ENCODE data around the gene AKR1A1.

The AKR1A1 gene

GRCh38 chr1:45569571-45569961 is 18.9 kb downstream of the AKR1A1 start:
- no peaks in the 10 kb centered on the region for H3K79me2 ChIP-seq (ENCODE audit: insufficient read depth, low read length)
- H3K4me3 ChIP-seq (ENCODE audit: insufficient read depth, low read length, poor library complexity, severe bottlenecking), result no peak overlapping the region
- TF ChIP-seq EZH2phosphoT487 (conservative IDR thresholded peaks at IDR 0.05; ENCODE audit: low read length), result no peak
- TF ChIP-seq, protein P1, sequence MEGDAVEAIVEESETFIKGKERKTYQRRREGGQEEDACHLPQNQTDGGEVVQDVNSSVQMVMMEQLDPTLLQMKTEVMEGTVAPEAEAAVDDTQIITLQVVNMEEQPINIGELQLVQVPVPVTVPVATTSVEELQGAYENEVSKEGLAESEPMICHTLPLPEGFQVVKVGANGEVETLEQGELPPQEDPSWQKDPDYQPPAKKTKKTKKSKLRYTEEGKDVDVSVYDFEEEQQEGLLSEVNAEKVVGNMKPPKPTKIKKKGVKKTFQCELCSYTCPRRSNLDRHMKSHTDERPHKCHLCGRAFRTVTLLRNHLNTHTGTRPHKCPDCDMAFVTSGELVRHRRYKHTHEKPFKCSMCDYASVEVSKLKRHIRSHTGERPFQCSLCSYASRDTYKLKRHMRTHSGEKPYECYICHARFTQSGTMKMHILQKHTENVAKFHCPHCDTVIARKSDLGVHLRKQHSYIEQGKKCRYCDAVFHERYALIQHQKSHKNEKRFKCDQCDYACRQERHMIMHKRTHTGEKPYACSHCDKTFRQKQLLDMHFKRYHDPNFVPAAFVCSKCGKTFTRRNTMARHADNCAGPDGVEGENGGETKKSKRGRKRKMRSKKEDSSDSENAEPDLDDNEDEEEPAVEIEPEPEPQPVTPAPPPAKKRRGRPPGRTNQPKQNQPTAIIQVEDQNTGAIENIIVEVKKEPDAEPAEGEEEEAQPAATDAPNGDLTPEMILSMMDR (IDR thresholded peaks at IDR 0.05; ENCODE audit: insufficient read depth, low read length, poor library complexity, severe bottlenecking), result no peak
- no peaks in the 10 kb centered on the region for H3K9me2 ChIP-seq (replicated peaks; ENCODE audit: insufficient read depth, low read length)
- no peak overlapping the region for H3K4me2 ChIP-seq (ENCODE audit: low read depth, low read length, poor library complexity, severe bottlenecking)
- no peaks in the 10 kb centered on the region for H3K27me3 ChIP-seq (ENCODE audit: low read length)
- no peaks in the 10 kb centered on the region for H4K20me1 ChIP-seq (ENCODE audit: low read depth, low read length)
- no peaks in the 10 kb centered on the region for H3K9me3 ChIP-seq (ENCODE audit: insufficient read depth, low read length)
- H3F3A ChIP-seq (ENCODE audit: insufficient read depth), result peaks cover 4% of the 10 kb centered on the region; the same call in 1 of the 2 replicates
- H3K36me3 ChIP-seq (ENCODE audit: low read length), result peaks cover 6% of the 10 kb centered on the region; the same call in 1 of the 2 replicates
- H2AFZ ChIP-seq (ENCODE audit: low read depth, low read length, severe bottlenecking), result no peak overlapping the region
- no peak overlapping the region for H3K9ac ChIP-seq (ENCODE audit: low read length)
- no peak overlapping the region for H3K27ac ChIP-seq (ENCODE audit: low read depth, low read length)

DNA sequence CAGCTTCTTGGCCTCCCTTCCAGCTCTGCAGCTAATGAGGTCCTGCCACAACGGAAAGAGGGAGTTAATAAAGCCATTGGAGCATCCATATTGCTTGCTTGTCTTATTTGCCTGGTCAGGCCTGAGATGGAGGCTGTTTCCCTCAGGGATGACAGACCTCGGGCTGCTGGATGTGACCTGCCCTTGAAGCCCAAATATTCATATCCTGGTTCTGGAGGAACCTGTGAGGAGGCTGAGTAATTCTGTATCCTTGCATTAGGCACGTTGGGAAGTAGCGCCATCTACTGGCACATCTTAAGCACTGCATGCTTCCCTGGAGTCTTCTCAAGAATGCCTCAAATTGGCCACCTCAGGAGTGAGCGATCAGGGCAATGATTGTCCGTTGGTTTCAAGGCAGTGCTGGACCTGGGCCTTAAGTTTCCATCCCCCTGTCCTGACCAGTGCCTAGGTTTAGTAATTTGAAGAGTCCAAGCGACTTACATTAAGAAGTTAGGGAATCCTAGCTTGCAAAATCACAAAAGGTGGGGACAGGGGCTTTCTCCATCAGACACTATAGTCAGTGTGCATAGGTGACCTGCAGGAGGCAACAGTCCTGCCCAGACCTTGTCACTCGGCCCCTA is 19.4 kb downstream of the AKR1A1 start:
- Histone ChIP-seq H3K4me2 (ENCODE audit: low read depth, low read length, poor library complexity, severe bottlenecking) (no peak overlapping the region), H3K9me3 (ENCODE audit: insufficient read depth, low read length) (no peaks in the 10 kb centered on the region), H3K79me2 (ENCODE audit: insufficient read depth, low read length) (no peaks in the 10 kb centered on the region), H3K9me2 (replicated peaks; ENCODE audit: insufficient read depth, low read length) (no peaks in the 10 kb centered on the region), H3K27me3 (ENCODE audit: low read length) (no peaks in the 10 kb centered on the region), H3K4me3 (ENCODE audit: insufficient read depth, low read length, poor library complexity, severe bottlenecking) (no peak overlapping the region), H4K20me1 (ENCODE audit: low read depth, low read length) (no peaks in the 10 kb centered on the region), H3K36me3 (ENCODE audit: low read length) (peaks cover 6% of the 10 kb centered on the region; the same call in 1 of the 2 replicates), H3K9ac (ENCODE audit: low read length) (no peak overlapping the region), H3K27ac (ENCODE audit: low read depth, low read length) (no peak overlapping the region), H2AFZ (ENCODE audit: low read depth, low read length, severe bottlenecking) (no peak overlapping the region), H3F3A (ENCODE audit: insufficient read depth) (peaks cover 4% of the 10 kb centered on the region; the same call in 1 of the 2 replicates)
- TF ChIP-seq, protein P1 (IDR thresholded peaks at IDR 0.05; ENCODE audit: insufficient read depth, low read length, poor library complexity, severe bottlenecking), result peak; percentile 96
- no peak for TF ChIP-seq EZH2phosphoT487 (conservative IDR thresholded peaks at IDR 0.05; ENCODE audit: low read length)

DNA sequence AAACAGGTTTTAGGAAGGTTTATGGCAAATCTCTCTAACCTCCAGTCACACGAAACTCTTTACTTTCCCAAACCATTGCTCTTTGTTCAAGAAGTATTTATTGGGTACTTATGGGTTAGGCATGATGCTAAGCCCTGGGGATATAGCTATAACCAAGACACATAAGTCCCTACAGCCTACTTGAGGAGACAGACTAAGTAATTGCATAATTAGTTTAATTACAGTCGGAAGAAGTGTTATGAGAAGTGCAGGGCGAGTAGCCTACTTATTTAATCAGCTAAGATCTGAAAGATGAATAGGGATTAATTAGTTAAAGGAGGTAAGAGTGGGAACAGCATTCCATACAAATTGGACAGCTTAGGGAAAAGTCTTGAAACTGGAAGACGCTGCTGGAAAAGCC is 20.0 kb downstream of the AKR1A1 start:
- Histone ChIP-seq H3K36me3 (ENCODE audit: low read length) (peaks cover 6% of the 10 kb centered on the region; the same call in 1 of the 2 replicates), H3K27me3 (ENCODE audit: low read length) (no peaks in the 10 kb centered on the region), H3K4me3 (ENCODE audit: insufficient read depth, low read length, poor library complexity, severe bottlenecking) (no peak overlapping the region), H3K4me2 (ENCODE audit: low read depth, low read length, poor library complexity, severe bottlenecking) (no peak overlapping the region), H4K20me1 (ENCODE audit: low read depth, low read length) (no peaks in the 10 kb centered on the region), H3F3A (ENCODE audit: insufficient read depth) (peaks cover 4% of the 10 kb centered on the region; the same call in 1 of the 2 replicates), H3K9me2 (replicated peaks; ENCODE audit: insufficient read depth, low read length) (no peaks in the 10 kb centered on the region), H2AFZ (ENCODE audit: low read depth, low read length, severe bottlenecking) (no peak overlapping the region), H3K79me2 (ENCODE audit: insufficient read depth, low read length) (no peaks in the 10 kb centered on the region), H3K9ac (ENCODE audit: low read length) (no peak overlapping the region), H3K27ac (ENCODE audit: low read depth, low read length) (no peak overlapping the region), H3K9me3 (ENCODE audit: insufficient read depth, low read length) (no peaks in the 10 kb centered on the region)
- no peak for TF ChIP-seq EZH2phosphoT487 (conservative IDR thresholded peaks at IDR 0.05; ENCODE audit: low read length)
- TF ChIP-seq, protein P1 (IDR thresholded peaks at IDR 0.05; ENCODE audit: insufficient read depth, low read length, poor library complexity, severe bottlenecking), result no peak

Data from SU-DHL-6 (cell line).